Measurements from ENCODE around the gene NDOR1.

Gene NDOR1

DNA sequence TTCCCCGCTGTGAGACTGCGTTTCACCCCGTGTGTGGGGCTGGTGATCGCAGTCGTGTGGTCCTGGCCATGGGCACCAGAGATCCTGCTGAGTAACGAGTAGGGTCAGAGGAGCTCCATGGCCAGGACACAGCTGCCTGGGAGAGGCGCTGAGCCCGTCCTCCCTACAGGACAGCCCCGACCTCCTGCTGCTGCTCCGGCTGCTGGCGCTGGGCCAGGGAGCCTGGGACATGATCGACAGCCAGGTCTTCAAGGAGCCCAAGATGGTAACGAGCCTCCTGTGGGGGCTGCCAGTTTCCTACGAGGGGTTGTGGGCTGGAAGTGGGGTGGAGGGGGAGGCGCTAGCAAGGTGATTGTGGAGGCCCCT, 60.6 kb downstream of the NDOR1 start:
- DNase-seq = no peak
